D721Med (cell line): ENCODE measurements around the gene MSLN.
A peak's percentile ranks its signal among the peaks of the same experiment; 100 is the strongest.

ENCODE experiments used
- DNase-seq: peaks from one replicate; pipeline ENCODE4 v3.0.0; 2011; ENCODE audit warnings: low spot score; ENCODE audit not compliant: insufficient read length
- FAIRE-seq: peaks from 2 replicates; lab custom pipeline; 2011; peaks lifted over from hg19 to GRCh38; lab: Jason Lieb, UNC
- CTCF ChIP-seq: IDR thresholded peaks from 2 replicates; pipeline ENCODE4 v1.5.1; 2012; ENCODE audit warnings: mild to moderate bottlenecking, control low read depth; ENCODE audit not compliant: insufficient read depth; ENCODE audit errors: missing control alignments

Gene MSLN

GRCh38 chr16:719815-720446 lies 40.6 kb upstream of the MSLN start:
- DNase-seq (no peak), FAIRE-seq (no peak)
- TF ChIP-seq CTCF: no peak

GRCh38 chr16:720447-720989 lies 40.0 kb upstream of the MSLN start:
- peak; percentile 81 for DNase-seq
- no peak for FAIRE-seq
- TF ChIP-seq CTCF: no peak

- no peak for TF ChIP-seq CTCF
- DNase-seq: peak; percentile 98
- no peak for FAIRE-seq
Observed at GRCh38 chr16:720990-721764, 39.4 kb upstream of the MSLN start, which contains the start of gene ANTKMT. TSS of gene ANTKMT (plus strand) at chr16:721146. CDS start at chr16:721275, 129 bp downstream.

- no peak for DNase-seq
- no peak for TF ChIP-seq CTCF
- FAIRE-seq: no peak
Observed at GRCh38 chr16:721765-722540, 38.6 kb upstream of the MSLN start.

GRCh38 chr16:722835-723633 lies 37.5 kb upstream of the MSLN start:
- FAIRE-seq (no peak), DNase-seq (no peak)
- TF ChIP-seq CTCF: no peak

GRCh38 chr16:723695-724094 lies 36.8 kb upstream of the MSLN start:
- no peak for TF ChIP-seq CTCF
- no peak for DNase-seq
- no peak for FAIRE-seq
